GM12874 (cell line): ENCODE data around the gene EXOG.

Source experiments
- TF ChIP-seq, protein P1 (sequence below): IDR thresholded peaks from 2 replicates; pipeline ENCODE4 v1.5.1; 2011; ENCODE audit warnings: low read depth, mild to moderate bottlenecking, control low read depth, low read length, moderate library complexity; ENCODE audit not compliant: insufficient read depth

Gene EXOG

GRCh38 chr3:38573111-38573510 is 77.0 kb downstream of the EXOG start:
- TF ChIP-seq, protein P1, sequence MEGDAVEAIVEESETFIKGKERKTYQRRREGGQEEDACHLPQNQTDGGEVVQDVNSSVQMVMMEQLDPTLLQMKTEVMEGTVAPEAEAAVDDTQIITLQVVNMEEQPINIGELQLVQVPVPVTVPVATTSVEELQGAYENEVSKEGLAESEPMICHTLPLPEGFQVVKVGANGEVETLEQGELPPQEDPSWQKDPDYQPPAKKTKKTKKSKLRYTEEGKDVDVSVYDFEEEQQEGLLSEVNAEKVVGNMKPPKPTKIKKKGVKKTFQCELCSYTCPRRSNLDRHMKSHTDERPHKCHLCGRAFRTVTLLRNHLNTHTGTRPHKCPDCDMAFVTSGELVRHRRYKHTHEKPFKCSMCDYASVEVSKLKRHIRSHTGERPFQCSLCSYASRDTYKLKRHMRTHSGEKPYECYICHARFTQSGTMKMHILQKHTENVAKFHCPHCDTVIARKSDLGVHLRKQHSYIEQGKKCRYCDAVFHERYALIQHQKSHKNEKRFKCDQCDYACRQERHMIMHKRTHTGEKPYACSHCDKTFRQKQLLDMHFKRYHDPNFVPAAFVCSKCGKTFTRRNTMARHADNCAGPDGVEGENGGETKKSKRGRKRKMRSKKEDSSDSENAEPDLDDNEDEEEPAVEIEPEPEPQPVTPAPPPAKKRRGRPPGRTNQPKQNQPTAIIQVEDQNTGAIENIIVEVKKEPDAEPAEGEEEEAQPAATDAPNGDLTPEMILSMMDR, result no peak

DNA sequence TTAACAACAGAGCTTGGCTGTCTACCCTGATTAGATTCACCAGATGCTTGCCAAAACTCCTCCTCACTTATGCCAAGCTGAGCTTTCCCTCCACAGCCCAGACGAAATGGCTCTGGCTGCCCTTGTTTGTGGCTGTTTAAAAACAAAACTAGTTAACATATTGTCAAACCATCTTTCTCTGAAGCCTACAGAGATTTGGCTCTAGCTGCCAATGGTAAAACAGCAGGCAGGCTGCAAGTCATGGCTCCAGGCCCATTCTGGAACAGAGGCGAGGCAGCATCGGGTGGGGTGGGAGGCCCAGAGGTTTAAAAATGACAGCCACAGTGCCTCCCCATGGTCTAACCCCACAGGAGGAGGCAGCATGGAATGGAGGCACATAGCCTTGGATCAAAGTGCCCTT is 77.4 kb downstream of the EXOG start:
- TF ChIP-seq, protein P1, result no peak

DNA sequence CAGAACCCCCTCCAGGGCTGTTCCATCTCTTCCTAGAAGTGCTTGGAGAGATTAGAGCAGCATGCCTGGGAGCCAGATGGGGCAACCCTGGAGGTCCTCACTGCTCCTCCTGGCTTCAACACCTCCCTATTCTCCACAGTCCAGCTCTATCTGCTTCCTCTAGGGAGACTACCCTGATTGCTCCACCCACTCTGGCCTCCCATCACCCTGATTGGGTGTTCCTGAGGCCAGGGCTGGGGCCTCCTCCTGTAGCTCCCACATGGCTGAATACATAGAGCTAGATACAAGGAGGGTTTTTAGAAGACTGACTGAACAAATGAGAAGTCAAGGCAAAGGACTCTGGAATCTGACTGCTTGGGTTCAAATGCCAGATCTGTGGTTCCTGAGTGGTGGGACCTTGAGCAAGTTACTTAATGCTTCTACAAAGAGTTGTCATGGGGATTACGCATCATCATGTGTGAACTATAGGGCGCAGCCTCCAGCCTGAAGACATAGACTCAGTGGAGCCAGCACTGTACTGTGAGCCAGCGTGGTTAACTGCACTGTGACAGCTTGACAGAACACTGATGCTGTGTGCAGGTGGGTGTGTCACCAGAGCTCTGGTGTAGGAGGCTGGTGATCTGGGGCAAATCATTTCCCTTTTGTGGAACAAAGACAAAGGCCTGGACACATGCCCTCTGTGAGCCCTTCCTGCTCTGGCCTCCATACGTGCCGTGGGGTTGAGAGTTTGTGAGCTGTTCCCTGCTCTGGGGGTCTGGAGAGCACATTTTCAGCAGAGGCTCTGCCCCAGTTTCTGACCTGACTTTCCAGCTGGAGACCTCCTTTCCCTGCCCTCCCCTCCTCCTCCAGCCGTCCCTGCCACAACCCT is 78.5 kb downstream of the EXOG start:
- TF ChIP-seq, protein P1, result no peak

DNA sequence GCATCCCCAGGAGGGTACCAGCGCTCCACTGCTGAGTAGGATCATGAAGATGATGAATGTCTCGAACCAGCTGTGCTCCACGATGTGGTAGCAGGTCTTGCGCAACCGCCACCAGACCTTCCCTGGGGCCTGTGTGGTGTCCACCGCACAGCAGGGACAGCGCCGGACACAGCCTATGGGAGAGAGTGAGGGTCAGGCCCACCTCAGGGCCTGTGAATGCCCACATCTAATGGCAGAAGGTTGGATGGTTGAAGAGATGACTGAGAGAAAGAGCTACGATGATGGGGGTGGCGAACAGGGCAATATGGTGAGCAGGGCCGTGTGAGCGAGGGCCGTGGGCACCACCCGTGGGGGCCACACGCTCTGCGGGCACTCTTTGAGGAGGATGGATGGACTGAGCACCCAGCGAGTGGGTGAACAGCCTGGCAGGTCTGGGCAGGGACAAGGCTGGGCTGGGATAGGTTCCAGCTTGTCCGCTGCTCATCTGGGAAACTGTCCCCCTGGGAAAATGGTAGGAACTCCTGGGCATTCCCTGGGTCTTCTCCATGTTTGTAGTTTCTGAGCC is 79.2 kb downstream of the EXOG start:
- TF ChIP-seq, protein P1, result no peak
